ENCODE measurements around the gene OR2A7.
"Not testable (repeated sequence)": the region's sequence is repeated elsewhere in the genome, so short reads cannot be mapped to it uniquely, and the experiment has no call there.

The OR2A7 gene

DNA sequence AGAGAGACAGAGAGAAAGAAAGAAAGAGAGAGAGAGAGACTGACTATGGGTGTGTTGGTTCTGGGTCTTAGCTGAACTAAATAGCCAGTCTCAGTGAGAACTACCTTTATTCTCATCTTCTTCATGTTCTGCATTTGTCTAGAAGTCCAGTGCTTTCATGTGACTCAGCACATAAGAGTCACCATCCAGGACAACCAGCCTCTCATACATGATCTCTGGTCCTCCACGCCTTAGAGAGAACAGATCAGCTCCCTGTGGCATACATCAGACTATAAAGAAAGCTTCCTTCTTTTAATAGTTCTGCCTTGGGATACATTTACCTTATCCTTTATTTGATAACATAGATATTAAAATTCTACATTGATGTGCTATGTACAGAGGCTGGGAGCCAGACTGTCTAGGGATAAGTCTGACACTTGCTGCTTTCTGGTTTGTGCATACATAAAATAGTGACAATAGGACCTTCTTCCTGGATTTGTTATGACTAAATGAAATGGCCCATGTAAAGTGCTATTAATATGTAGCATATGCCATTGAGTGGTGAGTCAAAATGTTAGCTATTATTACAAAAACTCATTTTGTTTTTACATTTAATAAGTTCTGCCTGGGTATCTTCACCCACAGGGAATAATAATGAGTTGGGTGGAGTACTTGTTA is 16.8 kb downstream of the OR2A7 start:
- DNase-seq = not testable (repeated sequence)

DNA sequence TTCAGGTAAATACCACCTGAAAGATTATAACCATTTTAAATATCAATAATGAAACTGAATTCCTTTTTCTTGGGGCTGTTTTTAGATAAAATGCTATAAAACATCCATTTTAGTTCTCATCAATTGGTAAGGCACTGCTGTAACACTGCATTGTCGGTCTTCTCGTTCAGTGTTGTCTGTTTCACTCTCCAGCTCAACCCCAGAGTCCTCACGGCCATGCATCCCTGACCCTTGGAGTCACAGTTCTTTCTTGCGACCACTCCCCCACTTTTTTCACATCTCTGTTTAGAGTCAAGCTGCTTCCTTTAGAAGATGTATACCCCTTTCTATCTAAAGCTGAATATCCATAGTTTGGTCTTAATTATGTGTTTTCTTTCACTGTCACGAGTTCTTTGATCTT is 17.6 kb downstream of the OR2A7 start:
- DNase-seq = not testable (repeated sequence)

GRCh38 chr7:144245372-144245771 is 19.2 kb downstream of the OR2A7 start:
- not testable (repeated sequence) for DNase-seq

DNA sequence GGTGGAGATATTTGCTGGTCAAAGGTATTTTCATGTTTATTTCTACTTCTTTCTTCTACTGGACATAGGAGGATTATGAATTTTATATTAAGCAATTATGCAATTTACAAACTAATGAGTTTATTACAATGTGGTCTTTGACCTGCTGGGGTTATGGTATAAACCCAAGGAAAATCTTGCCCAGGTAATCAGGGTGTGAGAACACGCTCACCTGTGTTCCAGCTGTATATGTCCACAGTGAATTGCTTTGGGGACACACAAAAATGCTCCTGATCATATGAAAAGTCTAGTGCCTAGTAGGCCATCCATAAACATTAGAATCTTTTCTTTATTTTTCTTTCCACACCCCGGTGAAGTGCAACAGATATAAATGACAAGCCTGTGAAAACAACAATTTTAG is 25.2 kb downstream of the OR2A7 start, which contains the start of gene OR2A42:
OR2A42 (minus strand) TSS at position 241 of the 400 bp plus-strand sequence. CDS start 6,762 bp downstream, outside the sequence.
- DNase-seq = not testable (repeated sequence)

- DNase-seq = not testable (repeated sequence)
Measured at GRCh38 chr7:144238530-144239082, 26.0 kb downstream of the OR2A7 start.

DNA sequence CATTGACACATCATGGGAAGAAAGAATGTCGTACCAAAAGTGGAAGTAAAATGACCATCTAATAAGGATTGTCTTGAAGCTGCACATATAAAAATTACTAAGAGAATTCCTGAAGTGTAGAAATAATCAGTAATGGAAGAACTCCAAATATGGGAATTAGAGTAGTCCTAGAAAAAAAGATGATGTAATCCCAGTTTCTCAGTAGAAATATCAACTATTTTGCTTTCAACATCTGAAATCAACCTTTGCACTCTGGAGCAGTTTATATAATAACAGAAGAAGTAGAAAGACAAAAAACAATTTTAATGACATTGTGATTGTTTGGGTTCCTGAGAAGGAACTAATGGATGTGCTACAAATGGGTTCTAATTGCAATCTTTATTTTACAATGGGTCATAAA is 31.6 kb downstream of the OR2A7 start:
- not testable (repeated sequence) for DNase-seq

- DNase-seq = not testable (repeated sequence)
Measured at GRCh38 chr7:144231027-144231426, 33.6 kb downstream of the OR2A7 start.

GRCh38 chr7:144228810-144229209 is 35.8 kb downstream of the OR2A7 start:
- DNase-seq = not testable (repeated sequence)

- DNase-seq = not testable (repeated sequence)
Measured at GRCh38 chr7:144226866-144227265, 37.7 kb downstream of the OR2A7 start.

DNA sequence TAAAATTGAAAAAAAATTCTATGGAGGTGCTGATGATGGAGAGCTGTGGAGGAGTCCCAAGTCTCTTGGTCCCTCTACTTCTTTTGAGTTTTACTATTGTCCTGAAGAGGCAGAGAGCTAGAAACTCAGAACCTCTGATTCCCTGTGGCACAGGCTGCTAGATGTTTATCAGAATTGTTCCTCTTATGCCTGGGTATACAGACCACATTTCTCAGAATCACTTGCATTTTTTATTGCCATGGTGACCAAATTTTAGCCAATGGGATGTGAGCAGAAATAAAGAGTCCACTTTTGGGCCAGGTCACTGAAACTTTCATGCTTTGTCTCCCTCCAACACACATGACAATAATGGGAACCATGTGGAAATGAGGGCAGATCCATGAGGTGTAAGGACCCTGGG is 40.9 kb downstream of the OR2A7 start:
- DNase-seq = not testable (repeated sequence)

DNA sequence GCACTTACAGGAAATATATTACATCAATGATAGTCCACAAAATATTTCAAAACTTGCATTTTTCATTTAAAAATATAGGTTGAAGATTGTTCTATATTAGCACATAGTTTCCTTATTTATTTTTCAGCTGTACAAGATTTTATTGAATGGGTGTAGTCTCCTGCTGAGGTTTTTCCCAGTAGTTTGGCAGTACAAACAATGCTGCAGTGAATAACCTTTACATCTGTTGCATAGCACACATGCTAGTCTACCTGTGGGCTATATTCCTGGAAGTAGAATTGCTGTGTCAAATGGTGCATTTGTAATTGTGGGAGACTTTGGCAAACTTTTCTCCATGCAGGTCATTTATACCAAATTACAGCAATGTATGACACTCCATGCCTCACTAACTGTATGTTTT is 44.1 kb downstream of the OR2A7 start:
- DNase-seq = not testable (repeated sequence)

- not testable (repeated sequence) for DNase-seq
Measured at GRCh38 chr7:144219149-144219548, 45.4 kb downstream of the OR2A7 start.

- DNase-seq = not testable (repeated sequence)
Measured at GRCh38 chr7:144218581-144218980, 46.0 kb downstream of the OR2A7 start.

GRCh38 chr7:144217200-144217599 is 47.4 kb downstream of the OR2A7 start:
- not testable (repeated sequence) for DNase-seq
